Measurements from ENCODE around the gene SCN2A.

The SCN2A gene

DNA sequence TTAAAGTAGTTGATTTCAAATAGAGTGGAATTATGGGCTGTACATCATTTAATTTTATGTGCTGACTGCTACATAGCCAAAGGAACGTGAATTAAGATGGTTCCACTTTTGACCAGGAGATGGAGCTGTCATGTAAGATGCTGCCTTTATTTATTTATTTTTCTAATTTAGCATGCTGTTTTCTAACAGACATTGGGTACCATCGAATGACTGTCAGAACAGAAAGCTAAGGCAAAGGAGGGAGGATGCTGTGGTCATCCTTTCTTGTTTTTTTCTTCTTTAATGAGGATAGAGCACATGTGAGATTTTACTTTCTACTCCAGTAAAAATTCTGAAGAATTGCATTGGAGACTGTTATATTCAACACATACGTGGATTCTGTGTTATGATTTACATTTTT is at the start of gene SCN2A:
TSS of gene SCN2A (plus strand) at position 185 of the 400 bp plus-strand sequence. CDS start 56,410 bp downstream, outside the sequence.
- peak; percentile 49 for DNase-seq

- no peak for DNase-seq
These were observed 48.0 kb upstream of the SCN2A start for GRCh38 chr2:165191096-165191728.

DNA sequence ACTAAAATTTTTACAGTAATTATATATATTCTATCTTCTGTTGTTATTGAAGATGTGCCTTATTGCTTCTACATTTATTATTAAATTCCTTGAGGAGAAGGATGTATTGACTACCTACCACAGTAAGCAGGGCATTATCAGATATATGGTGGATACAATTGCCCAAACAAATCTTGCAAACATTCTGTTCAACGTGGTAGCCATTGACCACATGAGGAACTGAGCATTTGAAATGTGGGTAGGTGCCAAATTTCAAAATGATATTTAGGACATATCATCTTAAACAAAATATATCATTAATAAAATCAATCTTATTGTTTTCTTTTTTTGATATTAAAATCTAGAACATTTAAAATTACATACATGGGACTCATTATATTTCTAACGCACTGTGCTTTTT is 46.5 kb upstream of the SCN2A start:
- DNase-seq: no peak

DNA sequence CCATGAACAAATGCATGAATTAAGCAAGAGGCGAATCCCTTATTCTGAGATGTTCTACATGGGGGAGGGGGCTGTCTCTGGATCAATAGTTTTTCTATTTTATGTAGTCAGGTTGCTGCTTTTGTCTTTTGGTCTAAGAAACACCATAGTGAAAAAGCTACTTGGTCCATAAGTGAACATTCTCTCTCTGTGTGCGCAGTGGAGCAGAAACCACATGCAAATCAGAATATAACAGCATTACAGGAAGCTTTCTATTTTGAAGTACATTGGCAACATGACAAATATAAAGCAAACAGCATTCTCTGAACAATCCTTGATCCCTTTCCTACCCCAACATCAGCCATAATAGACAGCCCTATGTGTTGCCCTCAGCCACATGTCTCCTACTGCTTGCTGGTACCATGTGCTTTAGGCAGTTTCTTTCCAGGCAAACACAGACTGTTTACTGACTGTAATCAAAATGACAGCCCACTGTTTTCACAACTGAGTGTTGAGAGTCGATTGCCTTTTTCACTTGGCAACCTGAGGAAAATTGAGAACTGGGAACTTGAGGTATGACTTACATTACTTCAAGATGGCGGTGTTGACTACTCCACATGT is 45.9 kb upstream of the SCN2A start:
- no peak for DNase-seq

DNA sequence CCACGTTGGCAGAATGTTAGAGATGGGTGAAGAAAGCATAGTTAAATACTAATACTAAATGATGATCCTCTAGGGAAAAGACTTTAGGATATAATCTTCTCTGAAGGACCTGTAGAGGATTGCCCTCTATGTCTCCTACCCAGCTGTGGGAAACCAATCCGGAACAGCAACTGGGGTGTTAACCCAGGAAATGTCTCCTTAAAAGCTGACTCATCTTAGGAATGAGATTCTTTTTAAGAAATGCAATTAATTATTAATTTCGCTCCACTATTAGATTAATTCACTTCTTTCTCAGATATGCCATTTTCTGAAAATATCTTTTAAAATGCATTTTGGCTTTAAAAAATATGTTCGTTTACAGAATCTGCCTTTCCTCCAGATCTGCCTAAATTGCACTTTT is 42.8 kb upstream of the SCN2A start:
- DNase-seq: no peak

DNA sequence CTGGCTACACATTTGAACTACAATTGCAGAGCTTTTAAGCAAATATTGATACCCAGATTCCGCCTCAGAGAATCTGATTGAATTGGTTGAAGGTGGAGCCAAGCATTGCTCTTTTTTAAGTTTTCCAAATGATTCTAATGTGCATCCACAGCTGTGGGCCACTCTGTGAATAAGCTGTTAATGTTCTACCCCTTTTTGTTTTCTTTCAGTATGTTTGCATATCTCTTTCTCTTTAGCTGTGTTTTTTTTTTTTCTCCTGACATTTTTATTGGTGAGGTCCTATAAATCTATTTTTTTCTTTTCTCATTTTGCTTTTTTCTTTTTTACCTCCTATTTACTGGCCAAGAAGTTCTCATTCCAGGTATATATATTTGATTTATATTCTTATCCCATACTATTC is 41.9 kb upstream of the SCN2A start:
- DNase-seq: no peak

- DNase-seq: no peak
These were observed 41.0 kb upstream of the SCN2A start for GRCh38 chr2:165198181-165198580.

GRCh38 chr2:165202239-165202638 is 37.0 kb upstream of the SCN2A start:
- DNase-seq: no peak

DNA sequence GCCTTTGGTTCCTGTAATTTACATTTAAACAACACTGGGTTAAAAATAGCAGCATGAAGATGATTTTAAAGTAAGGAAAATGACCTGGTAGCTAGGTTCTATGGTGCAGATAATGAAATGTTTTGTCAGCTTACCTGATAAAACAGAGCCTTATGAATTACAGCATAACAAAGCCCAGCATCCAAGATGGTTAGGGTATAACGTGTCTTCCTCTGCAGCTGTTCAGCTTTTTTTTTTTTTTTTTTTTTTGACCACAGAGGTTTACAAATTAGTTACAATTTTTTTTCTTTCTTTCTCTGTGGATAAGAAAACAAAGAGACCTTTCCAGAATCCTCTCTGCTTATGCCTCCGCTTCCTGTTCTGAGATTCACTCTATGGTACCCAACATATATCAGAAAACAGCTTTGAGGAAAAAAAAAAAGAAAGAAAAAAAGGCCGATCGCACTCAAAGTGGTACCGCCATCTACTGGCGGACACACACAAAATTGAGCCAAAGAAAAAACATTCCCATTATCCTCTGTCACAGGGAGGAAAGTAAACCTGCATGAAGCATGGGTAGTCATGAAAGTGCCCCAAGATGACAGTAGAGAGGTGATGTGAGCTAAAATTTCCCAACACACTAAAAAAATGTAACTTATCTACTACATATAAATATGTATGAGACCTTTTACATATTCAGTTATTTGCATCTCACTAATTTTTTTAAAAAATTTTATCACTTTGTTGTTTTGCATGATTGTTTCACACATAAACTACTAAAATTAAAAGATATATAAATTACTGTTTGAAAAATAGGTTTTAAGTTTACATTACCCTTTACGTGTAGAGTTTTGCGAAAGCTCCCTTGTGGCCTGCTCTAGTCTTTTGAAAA is 35.3 kb upstream of the SCN2A start, which contains the start of gene SCN3A:
TSS of gene SCN3A (minus strand) at position 362 of the 871 bp plus-strand sequence. CDS start 27,656 bp downstream, outside the sequence.
- DNase-seq: peak; percentile 43

- no peak for DNase-seq
These were observed 33.3 kb upstream of the SCN2A start for GRCh38 chr2:165205865-165206264.

- DNase-seq: no peak
These were observed 31.1 kb upstream of the SCN2A start for GRCh38 chr2:165208094-165208493.

DNA sequence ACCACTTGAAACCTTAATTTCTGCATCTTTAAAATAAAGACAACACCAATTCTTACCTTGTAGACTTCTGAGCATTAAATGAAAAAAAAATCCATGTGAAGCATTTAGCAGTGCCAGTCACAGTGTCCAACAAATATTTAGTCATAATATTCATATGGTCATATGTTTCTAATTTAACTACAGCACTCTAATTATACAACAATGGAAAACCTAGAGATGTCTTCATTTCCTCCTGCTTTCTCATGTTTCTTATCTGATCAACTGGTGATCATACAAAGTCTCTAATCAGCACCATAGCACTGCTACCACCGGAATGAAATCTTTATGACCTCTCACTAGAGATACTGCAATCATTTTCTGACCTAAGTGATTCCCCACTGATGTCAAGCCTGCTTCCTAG is 25.1 kb upstream of the SCN2A start:
- no peak for DNase-seq

GRCh38 chr2:165219481-165219880 is 19.7 kb upstream of the SCN2A start:
- DNase-seq: no peak

GRCh38 chr2:165224941-165225340 is 14.3 kb upstream of the SCN2A start:
- no peak for DNase-seq

- DNase-seq: no peak
These were observed 11.6 kb upstream of the SCN2A start for GRCh38 chr2:165227571-165227970.

- DNase-seq: no peak
These were observed 2.2 kb upstream of the SCN2A start for GRCh38 chr2:165237056-165237455.

- peak; percentile 3 for DNase-seq
These were observed 919 bp upstream of the SCN2A start for GRCh38 chr2:165238295-165238694.

GRCh38 chr2:165239856-165240515 is 772 bp downstream of the SCN2A start:
- no peak for DNase-seq

GRCh38 chr2:165240916-165241315 is 1.7 kb downstream of the SCN2A start:
- no peak for DNase-seq

DNA sequence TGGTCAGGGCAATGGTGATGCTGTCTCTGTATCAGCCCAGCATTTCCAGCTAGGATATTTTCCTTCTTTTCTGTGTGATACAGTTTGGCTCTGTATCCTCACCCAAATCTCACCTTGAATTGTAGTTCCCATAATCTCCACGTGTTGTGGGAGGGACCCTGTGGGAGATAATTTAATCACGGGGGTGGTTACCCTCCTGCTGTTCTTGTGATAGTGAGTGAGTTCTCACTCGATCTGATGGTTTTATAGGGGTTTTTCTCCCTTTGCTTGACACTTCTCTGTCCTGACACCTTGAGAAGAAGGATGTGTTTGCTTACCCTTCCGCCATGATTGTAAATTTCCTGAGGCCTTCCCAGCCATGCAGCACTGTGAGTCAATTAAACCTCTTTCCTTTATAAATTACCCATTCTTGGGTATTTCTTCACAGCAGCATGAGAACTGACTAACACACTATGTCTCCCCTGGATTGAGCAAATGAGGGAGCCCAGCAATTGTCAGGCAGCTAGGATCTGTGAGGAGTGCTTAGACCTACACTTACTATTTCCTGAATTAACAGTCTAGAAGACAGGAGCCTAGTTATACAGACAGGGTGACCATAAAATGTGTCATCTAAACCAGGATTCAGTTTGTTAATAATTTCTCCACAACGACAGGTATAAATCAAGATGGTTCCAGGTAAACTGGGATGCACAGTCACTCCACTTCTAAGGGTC is 6.0 kb downstream of the SCN2A start:
- DNase-seq: no peak

DNA sequence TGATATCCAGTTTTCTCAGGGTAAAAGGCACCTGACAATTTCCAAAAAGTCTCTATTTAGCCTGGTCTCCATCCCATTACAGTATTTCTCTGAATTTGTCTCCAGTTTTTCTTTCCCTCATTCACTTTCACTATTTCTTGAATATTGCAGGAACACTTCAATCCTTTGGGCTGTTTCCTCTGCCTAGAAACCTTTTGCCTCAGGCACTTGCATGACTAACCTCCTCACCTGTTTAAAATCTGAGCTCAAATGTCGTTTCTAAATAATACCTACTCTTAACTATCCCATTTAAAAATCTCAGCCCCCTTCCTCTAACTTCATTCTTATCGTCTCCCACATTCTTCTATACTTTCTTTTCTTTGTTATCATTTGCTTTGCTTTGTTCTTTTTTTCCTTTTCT is 9.0 kb downstream of the SCN2A start:
- no peak for DNase-seq

- DNase-seq: no peak
These were observed 12.2 kb downstream of the SCN2A start for GRCh38 chr2:165251366-165251765.

GRCh38 chr2:165253178-165253577 is 14.0 kb downstream of the SCN2A start:
- no peak for DNase-seq

All from suppressor macrophage treated with lipopolysaccharide for 4 hours (primary cell).